Measurements from ENCODE around the gene MBIP.

Gene MBIP

GRCh38 chr14:36319899-36320199 is 588 bp downstream of the MBIP start:
- peaks cover 4% of the 10 kb centered on the region for H3K9me3 Mint-ChIP-seq
- no peaks in the 10 kb centered on the region for H3K36me3 Mint-ChIP-seq (ENCODE audit: low read depth)
- H3K27me3 Mint-ChIP-seq (ENCODE audit: low read depth) = peaks cover 5% of the 10 kb centered on the region

GRCh38 chr14:36317650-36318049 is 2.8 kb downstream of the MBIP start:
- Mint-ChIP-seq H3K27ac (no peak overlapping the region), H3K36me3 (ENCODE audit: low read depth) (peaks cover 9% of the 10 kb centered on the region), H3K4me1 (peaks cover 25% of the 10 kb centered on the region), H3K27me3 (ENCODE audit: low read depth) (peaks cover 5% of the 10 kb centered on the region), H3K4me3 (peak overlapping the region; percentile 14 to 92 (median 35)), H3K9me3 (no peaks in the 10 kb centered on the region)
- no peak for TF ChIP-seq CTCF (IDR thresholded peaks at IDR 0.05; ENCODE audit: unreplicated experiment in 3 of 3)

More at GRCh38 chr14:36319899-36320199, 588 bp downstream of the MBIP start:
- no peak for TF ChIP-seq CTCF (IDR thresholded peaks at IDR 0.05; ENCODE audit: unreplicated experiment in 3 of 3)
- H3K27ac Mint-ChIP-seq = peak overlapping the region; percentile 89 to 98 (median 91)
- H3K4me1 Mint-ChIP-seq = peaks cover 25% of the 10 kb centered on the region
- peak overlapping the region; percentile 92 to 96 (median 92) for H3K4me3 Mint-ChIP-seq

GRCh38 chr14:36316131-36316530 is 4.3 kb downstream of the MBIP start:
- H3K9me3 Mint-ChIP-seq = no peaks in the 10 kb centered on the region

GRCh38 chr14:36315159-36315853 is 5.1 kb downstream of the MBIP start:
- Mint-ChIP-seq H3K4me1 (peaks cover 20% of the 10 kb centered on the region), H3K9me3 (no peaks in the 10 kb centered on the region), H3K36me3 (ENCODE audit: low read depth) (peaks cover 21% of the 10 kb centered on the region), H3K27me3 (ENCODE audit: low read depth) (no peaks in the 10 kb centered on the region), H3K27ac (no peak overlapping the region), H3K4me3 (no peak overlapping the region)
- TF ChIP-seq CTCF (IDR thresholded peaks at IDR 0.05; ENCODE audit: unreplicated experiment in 3 of 3) = no peak

More at GRCh38 chr14:36316131-36316530, 4.3 kb downstream of the MBIP start:
- peaks cover 25% of the 10 kb centered on the region for H3K4me1 Mint-ChIP-seq
- TF ChIP-seq CTCF (IDR thresholded peaks at IDR 0.05; ENCODE audit: unreplicated experiment in 3 of 3) = no peak
- H3K36me3 Mint-ChIP-seq (ENCODE audit: low read depth) = peaks cover 13% of the 10 kb centered on the region
- H3K27me3 Mint-ChIP-seq (ENCODE audit: low read depth) = peaks cover 5% of the 10 kb centered on the region
- no peak overlapping the region for H3K4me3 Mint-ChIP-seq
- H3K27ac Mint-ChIP-seq = no peak overlapping the region

GRCh38 chr14:36313898-36314297 is 6.5 kb downstream of the MBIP start:
- no peak overlapping the region for H3K27ac Mint-ChIP-seq
- peaks cover 35% of the 10 kb centered on the region for H3K36me3 Mint-ChIP-seq (ENCODE audit: low read depth)
- TF ChIP-seq CTCF (IDR thresholded peaks at IDR 0.05; ENCODE audit: unreplicated experiment in 3 of 3) = peak in 1 of 3 experiments; percentile 26
- H3K9me3 Mint-ChIP-seq = no peaks in the 10 kb centered on the region
- peaks cover 13% of the 10 kb centered on the region for H3K4me1 Mint-ChIP-seq
- no peak overlapping the region for H3K4me3 Mint-ChIP-seq
- H3K27me3 Mint-ChIP-seq (ENCODE audit: low read depth) = no peaks in the 10 kb centered on the region

- H3K4me3 Mint-ChIP-seq = no peak overlapping the region
- H3K9me3 Mint-ChIP-seq = no peaks in the 10 kb centered on the region
- no peak overlapping the region for H3K27ac Mint-ChIP-seq
- no peaks in the 10 kb centered on the region for H3K27me3 Mint-ChIP-seq (ENCODE audit: low read depth)
- peaks cover 6% of the 10 kb centered on the region for H3K4me1 Mint-ChIP-seq
- TF ChIP-seq CTCF (IDR thresholded peaks at IDR 0.05; ENCODE audit: unreplicated experiment in 3 of 3) = no peak
- H3K36me3 Mint-ChIP-seq (ENCODE audit: low read depth) = peaks cover 42% of the 10 kb centered on the region
Measured at GRCh38 chr14:36313206-36313605, 7.2 kb downstream of the MBIP start.

Data from nephron (organoid).